Thoracic aorta (tissue), 2 donors: Measurements from ENCODE around the gene ANO9. TPM values are rescaled to one million over a fixed set of nuclear protein-coding genes. Genes with fewer than 3 reads are reported as not detected.
"Not testable (repeated sequence)": the region's sequence is repeated elsewhere in the genome, so short reads cannot be mapped to it uniquely, and the experiment has no call there.

ENCODE experiments used
- ATAC-seq: fragments of 150-250 bp; one replicate; pipeline ENCODE4 v1.8.0; 2017; ENCODE audit warnings: low read depth; ENCODE audit not compliant: insufficient number of reproducible peaks, low FRiP score
- DNase-seq: peaks from one replicate; pipeline ENCODE4 v3.0.0-alpha.2; 2020; ENCODE audit warnings: low spot score
- H3K27ac ChIP-seq, 2 donors: fragments of 200-600 bp; sonication (generic); 1 replicate in 1 of 2; 2 replicates in 1 of 2; pipeline ENCODE4 v1.5.1; 2016; ENCODE audit warnings: mild to moderate bottlenecking in 2 of 2, moderate library complexity in 2 of 2
- H3K27me3 ChIP-seq: fragments of 200-600 bp; sonication (generic); replicated peaks from 2 replicates; pipeline ENCODE4 v1.6.0; 2016; ENCODE audit warnings: mild to moderate bottlenecking; ENCODE audit not compliant: insufficient read depth
- H3K36me3 ChIP-seq: fragments of 200-600 bp; sonication (generic); one replicate; pipeline ENCODE4 v1.5.1; 2016
- H3K4me1 ChIP-seq, 2 donors: fragments of 200-600 bp; sonication (generic); 1 replicate in 1 of 2; 2 replicates in 1 of 2; pipeline versions ENCODE4 v1.5.1 to v1.6.0; 2016; ENCODE audit warnings: low read depth in 2 of 2, mild to moderate bottlenecking in 1 of 2; ENCODE audit not compliant: control insufficient read depth in 1 of 2
- H3K4me3 ChIP-seq: fragments of 200-600 bp; sonication (generic); 2 replicates; pipeline ENCODE4 v1.5.1; 2016; ENCODE audit warnings: mild to moderate bottlenecking
- H3K9me3 ChIP-seq: fragments of 200-600 bp; sonication (generic); 2 replicates; pipeline ENCODE4 v1.5.1; 2016
- CTCF ChIP-seq: fragments of 200-600 bp; sonication (generic); IDR thresholded peaks from one replicate; pipeline ENCODE4 v1.5.1; 2019; ENCODE audit warnings: antibody characterized with exemption
- total RNA-seq, 2 donors: library from RNA; depleted of rRNA; stranded (reverse); fragments of >200 nt; gene quantifications; one replicate each; pipeline versions ENCODE4 v1.1.0 to v1.2.3, GENCODE V29; 2016

ANO9 gene
- total RNA-seq, 2 donors from 2014 or later = 0.68 to 2.7 TPM

GRCh38 chr11:413120-414081, 28.4 kb downstream of the ANO9 start:
- Histone ChIP-seq H3K36me3 (no peaks in the 10 kb centered on the region), H3K27me3 (no peaks in the 10 kb centered on the region), H3K9me3 (no peaks in the 10 kb centered on the region), H3K4me1 (peaks cover 0 to 13% of the 10 kb centered on the region in 2 donors), H3K27ac (no peak overlapping the region), H3K4me3 (no peak overlapping the region)
- ATAC-seq (no peak), DNase-seq (no peak)
- no peak for TF ChIP-seq CTCF

GRCh38 chr11:412641-413119, 29.1 kb downstream of the ANO9 start:
- Histone ChIP-seq H3K27ac (no peak overlapping the region), H3K9me3 (no peaks in the 10 kb centered on the region), H3K27me3 (no peaks in the 10 kb centered on the region), H3K36me3 (no peaks in the 10 kb centered on the region), H3K4me1 (peaks cover 0 to 13% of the 10 kb centered on the region in 2 donors), H3K4me3 (no peak overlapping the region)
- no peak for TF ChIP-seq CTCF
- DNase-seq (no peak), ATAC-seq (no peak)

GRCh38 chr11:411520-411919, 30.3 kb downstream of the ANO9 start:
- H3K36me3 ChIP-seq, ATAC-seq, DNase-seq, H3K4me3 ChIP-seq, H3K4me1 ChIP-seq, H3K9me3 ChIP-seq, H3K27me3 ChIP-seq, H3K27ac ChIP-seq: not testable (repeated sequence)

- DNase-seq, H3K9me3 ChIP-seq, ATAC-seq, H3K36me3 ChIP-seq, H3K4me3 ChIP-seq, H3K27me3 ChIP-seq, H3K27ac ChIP-seq: not testable (repeated sequence)
- peaks cover 6 to 11% of the 10 kb centered on the region in 2 donors for H3K4me1 ChIP-seq
Measured at GRCh38 chr11:410711-411110, 31.1 kb downstream of the ANO9 start.

- Histone ChIP-seq H3K9me3 (no peaks in the 10 kb centered on the region), H3K4me3 (no peak overlapping the region)
Measured at GRCh38 chr11:409600-410483, 32.0 kb downstream of the ANO9 start.

More at GRCh38 chr11:409600-410483, 32.0 kb downstream of the ANO9 start:
- H3K4me1 ChIP-seq = peaks cover 6 to 13% of the 10 kb centered on the region in 2 donors
- no peak overlapping the region for H3K27ac ChIP-seq
- no peaks in the 10 kb centered on the region for H3K27me3 ChIP-seq
- no peaks in the 10 kb centered on the region for H3K36me3 ChIP-seq
- DNase-seq = no peak
- no peak for ATAC-seq
- no peak for TF ChIP-seq CTCF
